Astrocyte of the spinal cord (primary cell): ENCODE data around the gene RNF144A.

Source experiments
- DNase-seq: peaks from one replicate; pipeline ENCODE4 v3.0.0; 2011; ENCODE audit warnings: low read depth, low spot score
- H3K4me3 ChIP-seq: 2 replicates; pipeline ENCODE4 v1.5.1; 2011; ENCODE audit warnings: low read depth, mild to moderate bottlenecking, low read length, moderate library complexity
- in situ Hi-C: cut with HindIII; loops from 2 replicates; pipeline ENCODE4 v1.10.0; 2017; ENCODE audit warnings: low sequenced_read_pairs
- TF ChIP-seq, protein P1 (sequence below): IDR thresholded peaks from 2 replicates; pipeline ENCODE4 v1.5.1; 2012; ENCODE audit warnings: low read depth, mild to moderate bottlenecking, low read length, inconsistent platforms

The RNF144A gene

DNA sequence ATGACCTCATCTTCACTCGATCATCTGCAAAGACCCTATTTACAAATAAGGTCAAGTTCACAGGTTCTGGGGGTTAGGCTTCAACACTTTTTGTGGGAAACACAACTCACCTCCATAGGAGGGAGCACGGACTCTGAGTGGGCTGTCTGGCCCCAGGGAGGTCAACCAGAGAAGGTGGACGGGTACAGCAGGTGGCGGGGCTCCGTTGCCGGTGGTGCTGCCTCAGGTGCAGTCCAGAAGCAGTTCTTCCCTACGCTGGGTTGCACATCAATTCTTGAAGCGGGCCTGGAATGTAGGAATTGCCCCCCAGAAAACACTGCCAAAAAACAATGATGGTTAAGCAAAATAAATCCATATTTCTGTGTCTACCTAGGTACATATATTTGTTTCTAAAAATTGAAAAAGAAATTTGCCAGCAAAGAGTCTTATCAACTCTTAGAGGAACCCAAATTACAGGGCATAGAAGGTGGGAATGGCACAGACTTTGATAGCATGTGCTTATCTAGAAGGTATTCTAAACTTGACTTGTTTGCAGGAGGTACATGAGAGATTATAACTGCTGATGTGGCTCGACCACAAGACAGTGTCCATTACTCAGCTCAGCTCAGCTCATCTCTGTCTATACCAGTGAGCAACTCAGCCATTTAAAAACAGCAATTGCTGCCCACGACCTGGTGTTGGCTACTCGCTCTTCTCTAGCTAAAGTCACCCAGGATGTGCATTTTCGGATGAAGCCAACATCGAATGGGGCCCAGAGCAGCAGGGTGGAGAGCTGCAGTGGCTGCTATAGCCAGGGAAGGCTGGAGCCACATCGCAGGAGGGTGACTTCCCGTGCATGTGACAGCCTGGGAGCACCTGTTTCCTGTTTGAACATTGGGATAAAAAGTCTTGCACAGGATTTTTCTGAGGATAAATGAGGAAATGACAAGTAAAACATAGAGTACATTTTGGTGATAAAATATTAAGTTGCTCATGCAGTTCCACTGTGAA, 128.7 kb downstream of the RNF144A start:
- DNase-seq: no peak
- in situ Hi-C loops: no loop called here
- H3K4me3 ChIP-seq: no peak overlapping the region
- TF ChIP-seq, protein P1, sequence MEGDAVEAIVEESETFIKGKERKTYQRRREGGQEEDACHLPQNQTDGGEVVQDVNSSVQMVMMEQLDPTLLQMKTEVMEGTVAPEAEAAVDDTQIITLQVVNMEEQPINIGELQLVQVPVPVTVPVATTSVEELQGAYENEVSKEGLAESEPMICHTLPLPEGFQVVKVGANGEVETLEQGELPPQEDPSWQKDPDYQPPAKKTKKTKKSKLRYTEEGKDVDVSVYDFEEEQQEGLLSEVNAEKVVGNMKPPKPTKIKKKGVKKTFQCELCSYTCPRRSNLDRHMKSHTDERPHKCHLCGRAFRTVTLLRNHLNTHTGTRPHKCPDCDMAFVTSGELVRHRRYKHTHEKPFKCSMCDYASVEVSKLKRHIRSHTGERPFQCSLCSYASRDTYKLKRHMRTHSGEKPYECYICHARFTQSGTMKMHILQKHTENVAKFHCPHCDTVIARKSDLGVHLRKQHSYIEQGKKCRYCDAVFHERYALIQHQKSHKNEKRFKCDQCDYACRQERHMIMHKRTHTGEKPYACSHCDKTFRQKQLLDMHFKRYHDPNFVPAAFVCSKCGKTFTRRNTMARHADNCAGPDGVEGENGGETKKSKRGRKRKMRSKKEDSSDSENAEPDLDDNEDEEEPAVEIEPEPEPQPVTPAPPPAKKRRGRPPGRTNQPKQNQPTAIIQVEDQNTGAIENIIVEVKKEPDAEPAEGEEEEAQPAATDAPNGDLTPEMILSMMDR: no peak

DNA sequence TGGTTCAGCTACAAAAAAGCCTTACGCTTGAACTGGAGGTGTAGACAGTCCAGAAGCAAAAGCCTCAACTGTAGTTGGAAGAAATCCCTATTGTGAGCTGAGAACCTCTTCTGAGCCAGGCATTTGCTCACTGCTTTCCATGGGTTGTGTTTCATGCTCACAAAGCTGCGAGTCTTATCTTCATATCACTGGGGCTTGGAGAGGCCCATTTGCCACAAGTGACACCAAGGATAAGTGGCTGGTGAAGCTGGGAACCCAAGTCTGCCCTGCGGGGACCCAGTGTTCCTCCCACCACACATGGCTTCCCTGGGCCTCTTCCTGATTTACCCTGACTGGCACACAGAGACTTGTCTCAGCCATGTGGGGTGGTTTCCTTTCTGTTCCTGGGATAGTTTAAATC, 130.4 kb downstream of the RNF144A start:
- TF ChIP-seq, protein P1: no peak
- no peak overlapping the region for H3K4me3 ChIP-seq
- in situ Hi-C loops: no loop called here
- no peak for DNase-seq

DNA sequence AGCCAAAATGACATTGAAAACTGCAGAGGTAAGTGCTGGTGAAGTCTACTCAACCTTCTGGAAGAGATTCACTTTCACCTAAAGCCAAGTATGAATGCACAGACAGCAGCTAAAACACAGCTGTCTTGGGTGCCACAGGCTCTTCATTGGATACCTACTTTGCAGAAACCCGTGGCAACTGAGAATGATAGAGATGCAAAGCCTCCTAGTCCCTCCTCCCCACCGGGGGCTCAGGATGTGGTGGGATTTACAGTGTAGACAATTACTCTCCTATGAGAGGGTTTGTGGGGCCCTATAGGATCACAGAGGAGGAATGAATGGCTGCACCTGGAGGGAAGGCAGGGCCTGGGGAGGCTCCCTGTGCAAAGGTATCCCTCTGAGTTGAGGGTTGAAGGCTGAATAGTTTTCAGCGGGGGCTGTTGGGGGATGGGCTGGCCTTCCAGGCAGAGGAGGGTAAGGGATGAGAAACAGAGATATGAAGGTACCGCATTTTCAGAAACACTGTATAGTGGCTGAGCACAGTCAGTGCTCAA, 131.6 kb downstream of the RNF144A start:
- H3K4me3 ChIP-seq: no peak overlapping the region
- in situ Hi-C loops: no loop called here
- DNase-seq: no peak
- TF ChIP-seq, protein P1: no peak

DNA sequence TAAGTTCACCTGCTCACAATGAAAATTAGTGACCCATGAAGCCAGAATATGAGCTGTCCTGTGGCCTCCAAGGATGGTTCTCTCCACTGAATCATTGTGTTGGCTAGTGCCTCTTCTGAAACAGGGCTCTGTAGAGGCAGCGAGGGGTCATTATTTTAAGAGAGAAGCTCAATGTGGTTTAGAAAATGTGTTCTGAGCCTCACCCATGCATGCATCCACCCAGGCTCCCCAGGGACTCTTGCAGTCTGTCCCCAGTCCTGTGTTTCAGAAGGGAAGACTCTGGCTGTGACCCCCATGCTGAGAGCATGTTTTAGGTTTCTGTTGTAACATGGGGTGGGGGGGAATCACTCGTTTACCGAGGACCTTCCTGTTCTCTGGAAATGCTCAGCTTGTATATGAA, 135.2 kb downstream of the RNF144A start:
- TF ChIP-seq, protein P1: no peak
- DNase-seq: no peak
- H3K4me3 ChIP-seq: no peak overlapping the region
- in situ Hi-C loops: no loop called here

DNA sequence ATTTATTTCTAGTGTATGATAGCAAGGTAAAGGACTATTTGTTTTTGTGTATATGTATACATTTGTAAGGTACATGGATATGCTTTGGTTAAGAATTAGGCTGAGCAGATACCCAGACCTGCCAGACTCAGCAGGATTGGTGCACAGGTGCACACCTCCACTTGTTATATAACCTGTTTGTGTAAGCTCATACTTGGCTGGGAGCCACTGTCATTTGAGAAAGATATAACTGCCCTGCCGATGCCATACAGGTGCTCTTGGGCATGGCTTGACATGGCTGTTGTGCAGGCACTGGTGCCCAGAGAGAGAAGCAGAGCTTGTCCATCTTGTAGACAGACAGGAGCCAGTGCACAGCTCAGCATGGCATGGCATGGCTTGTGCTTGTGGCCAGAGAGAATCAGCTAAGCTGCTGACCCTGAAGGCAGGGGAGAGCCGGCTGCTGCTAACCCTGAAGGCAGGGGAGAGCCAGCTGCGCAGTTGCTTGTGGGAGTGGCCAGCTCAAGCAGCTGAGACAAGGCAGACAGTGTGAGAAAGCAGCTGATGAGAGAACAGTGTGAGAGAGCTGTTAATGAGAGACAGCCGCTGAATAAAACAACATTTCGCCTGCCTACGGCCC, 136.5 kb downstream of the RNF144A start:
- DNase-seq: no peak
- TF ChIP-seq, protein P1: no peak
- in situ Hi-C loops: no loop called here

DNA sequence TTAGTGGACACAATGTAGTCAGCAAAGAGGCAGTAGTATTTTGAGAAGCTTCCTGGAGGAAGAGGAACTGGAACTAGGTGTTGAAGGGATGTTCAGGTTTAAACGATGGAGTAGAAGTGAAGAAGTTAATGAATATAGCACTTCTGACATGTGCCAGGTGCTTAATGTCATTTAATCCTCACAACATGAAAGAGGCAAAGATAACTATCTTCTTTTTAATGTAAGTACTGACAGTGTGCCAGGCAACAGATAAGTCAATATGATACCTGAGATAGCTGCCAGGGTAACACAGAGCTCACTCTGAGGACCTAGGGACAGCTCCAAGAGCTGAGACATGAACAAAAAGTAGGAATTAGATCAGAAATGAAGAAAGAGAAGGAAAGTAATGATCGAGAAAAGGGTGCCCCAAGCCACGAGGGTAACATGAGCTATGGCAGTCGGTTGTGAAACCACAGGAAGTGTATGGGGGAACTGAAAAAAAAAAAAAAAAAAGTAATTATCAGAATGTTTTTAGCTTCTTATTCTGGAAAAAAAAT, 140.7 kb downstream of the RNF144A start:
- TF ChIP-seq, protein P1: no peak
- no peak for DNase-seq
- H3K4me3 ChIP-seq: no peak overlapping the region
- in situ Hi-C loops: no loop called here

More for the DNA sequence above, 136.5 kb downstream of the RNF144A start:
- H3K4me3 ChIP-seq: no peak overlapping the region
